Osteoblast (primary cell): ENCODE data around the gene MYT1. TPM values are rescaled to one million over a fixed set of nuclear protein-coding genes. Genes with fewer than 3 reads are reported as not detected.

Source experiments
- DNase-seq: peaks from one replicate; pipeline ENCODE4 v3.0.0; 2011; ENCODE audit warnings: low spot score, mixed read lengths; ENCODE audit not compliant: insufficient read length; ENCODE audit errors: missing footprints
- H2AFZ ChIP-seq: 2 replicates; pipeline ENCODE4 v1.6.0; 2011; ENCODE audit warnings: mild to moderate bottlenecking, low read length
- H3K27ac ChIP-seq: 2 replicates; pipeline ENCODE4 v1.5.1; 2011; ENCODE audit warnings: mild to moderate bottlenecking, low read depth, low read length, moderate library complexity
- H3K27me3 ChIP-seq: 2 replicates; pipeline ENCODE4 v1.6.0; 2012; ENCODE audit warnings: mild to moderate bottlenecking, control low read depth, inconsistent platforms, low read length, moderate library complexity; ENCODE audit not compliant: insufficient read depth
- H3K36me3 ChIP-seq: 2 replicates; pipeline ENCODE4 v1.5.1; 2011; ENCODE audit warnings: mild to moderate bottlenecking, low read length, control low read depth, moderate library complexity; ENCODE audit not compliant: insufficient read depth
- H3K4me1 ChIP-seq: 2 replicates; pipeline ENCODE4 v1.5.1; 2011; ENCODE audit warnings: mild to moderate bottlenecking, low read length, control low read depth, moderate library complexity; ENCODE audit not compliant: insufficient read depth
- H3K4me2 ChIP-seq: 2 replicates; pipeline ENCODE4 v1.6.0; 2011; ENCODE audit warnings: mild to moderate bottlenecking, low read length; ENCODE audit not compliant: insufficient read depth
- H3K4me3 ChIP-seq: fragments of 200-600 bp; sonication (generic); 3 replicates; pipeline ENCODE4 v1.5.1; 2012; ENCODE audit warnings: mild to moderate bottlenecking, low read length, inconsistent platforms; ENCODE audit not compliant: insufficient read depth
- H3K79me2 ChIP-seq: 2 replicates; pipeline ENCODE4 v1.6.0; 2012; ENCODE audit warnings: mild to moderate bottlenecking, low read length, control low read depth, inconsistent platforms; ENCODE audit not compliant: insufficient read depth
- H3K9me3 ChIP-seq: 2 replicates; pipeline ENCODE4 v1.5.1; 2011; ENCODE audit warnings: low read depth, low read length, control low read depth
- H4K20me1 ChIP-seq: 2 replicates; pipeline ENCODE4 v1.6.0; 2012; ENCODE audit warnings: mild to moderate bottlenecking, low read length, control low read depth; ENCODE audit not compliant: insufficient read depth
- CTCF ChIP-seq: IDR thresholded peaks from 2 replicates; pipeline ENCODE4 v1.5.1; 2011; ENCODE audit warnings: mild to moderate bottlenecking, low read depth, low read length, moderate library complexity; ENCODE audit errors: extremely low read depth
- total RNA-seq: library from RNA; depleted of rRNA; stranded (reverse); fragments of >200 nt; gene quantifications from 2 replicates; pipeline ENCODE4 v1.2.3, GENCODE V29; 2012

MYT1 gene
- total RNA-seq, 1 donor, result not detected

DNA sequence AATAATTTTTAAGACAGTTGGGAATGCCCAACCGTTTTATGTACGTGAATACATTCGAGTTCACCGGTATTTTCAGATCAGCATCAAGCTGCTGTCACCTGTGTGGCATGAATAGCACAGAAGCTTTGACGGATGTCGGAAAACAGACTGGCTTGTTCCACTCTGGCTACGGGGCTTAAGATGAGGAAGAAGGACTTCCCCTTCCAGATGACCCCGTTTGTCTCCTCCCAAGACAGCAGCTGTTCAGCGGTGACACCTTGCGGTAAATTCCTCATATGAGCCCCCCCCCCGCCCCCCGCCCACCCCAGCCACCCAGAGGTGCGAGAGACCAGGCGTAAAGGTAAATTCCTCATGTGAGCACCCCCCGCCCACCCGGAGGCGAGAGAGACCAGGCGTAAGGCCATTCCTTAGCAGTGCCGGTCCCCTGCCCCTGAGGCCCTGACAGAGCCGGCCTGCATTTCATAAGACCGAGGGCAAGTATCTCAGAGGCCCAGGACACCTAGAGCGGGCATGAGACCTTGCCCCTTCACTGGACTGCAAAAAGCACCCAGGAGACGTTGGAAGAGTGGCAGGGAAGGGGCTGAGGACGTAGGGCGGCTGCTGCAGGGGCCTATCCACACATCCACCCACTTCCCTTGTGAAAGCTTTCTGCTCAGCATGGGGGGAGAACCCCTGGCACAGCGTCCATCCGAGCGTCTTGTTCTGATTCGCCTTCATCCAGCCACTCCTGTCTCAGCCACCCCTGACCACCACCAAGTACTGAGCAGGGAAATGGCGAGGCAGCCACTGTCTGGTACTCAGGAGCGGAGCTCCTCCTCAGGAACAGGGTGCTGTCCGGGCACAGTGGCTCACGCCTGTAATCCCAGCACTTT lies 84.0 kb downstream of the MYT1 start:
- Histone ChIP-seq H2AFZ (no peak overlapping the region), H3K4me1 (no peaks in the 10 kb centered on the region), H3K27me3 (peaks cover 27% of the 10 kb centered on the region), H3K4me2 (no peak overlapping the region), H4K20me1 (no peaks in the 10 kb centered on the region), H3K36me3 (no peaks in the 10 kb centered on the region), H3K9me3 (no peaks in the 10 kb centered on the region), H3K79me2 (no peaks in the 10 kb centered on the region), H3K27ac (no peak overlapping the region), H3K4me3 (no peak overlapping the region)
- peak; percentile 62 for DNase-seq
- no peak for TF ChIP-seq CTCF

- Histone ChIP-seq H3K27me3 (peaks cover 22% of the 10 kb centered on the region), H4K20me1 (no peaks in the 10 kb centered on the region), H3K27ac (no peak overlapping the region), H2AFZ (no peak overlapping the region), H3K9me3 (no peaks in the 10 kb centered on the region), H3K4me3 (no peak overlapping the region), H3K36me3 (no peaks in the 10 kb centered on the region), H3K4me2 (no peak overlapping the region), H3K79me2 (no peaks in the 10 kb centered on the region), H3K4me1 (no peaks in the 10 kb centered on the region)
- no peak for TF ChIP-seq CTCF
- no peak for DNase-seq
Observed at GRCh38 chr20:64250027-64250426, 85.8 kb downstream of the MYT1 start.

GRCh38 chr20:64253000-64253383 lies 88.7 kb downstream of the MYT1 start:
- no peaks in the 10 kb centered on the region for H3K9me3 ChIP-seq
- DNase-seq, result peak; percentile 50
- no peak overlapping the region for H2AFZ ChIP-seq
- H3K4me2 ChIP-seq, result no peak overlapping the region
- no peak overlapping the region for H3K27ac ChIP-seq
- peaks cover 16% of the 10 kb centered on the region for H3K27me3 ChIP-seq
- H4K20me1 ChIP-seq, result no peaks in the 10 kb centered on the region
- H3K79me2 ChIP-seq, result peaks cover 22% of the 10 kb centered on the region
- TF ChIP-seq CTCF, result no peak
- H3K36me3 ChIP-seq, result no peaks in the 10 kb centered on the region
- H3K4me1 ChIP-seq, result peaks cover 12% of the 10 kb centered on the region
- no peak overlapping the region for H3K4me3 ChIP-seq

DNA sequence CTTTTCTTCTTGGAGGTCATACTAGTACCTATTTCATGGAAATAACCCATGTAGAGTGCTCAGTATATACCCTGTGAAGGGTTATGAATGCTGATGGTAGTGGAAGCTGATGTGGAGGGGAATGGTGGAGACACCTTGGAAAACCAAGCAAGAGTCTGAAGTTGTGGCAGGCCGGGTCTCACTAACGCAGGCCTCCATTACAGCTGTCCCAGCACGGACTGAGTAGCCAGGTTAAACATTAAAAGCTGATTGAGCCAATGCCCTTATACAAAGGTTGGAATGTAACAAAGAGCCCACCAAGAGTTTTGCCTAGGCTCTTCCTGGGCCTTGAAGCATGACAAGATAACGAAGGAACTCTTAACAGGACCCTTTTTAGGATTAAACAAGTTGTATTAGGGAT lies 89.2 kb downstream of the MYT1 start:
- peaks cover 16% of the 10 kb centered on the region for H3K27me3 ChIP-seq
- DNase-seq, result peak; percentile 10
- H3K27ac ChIP-seq, result no peak overlapping the region
- no peak overlapping the region for H2AFZ ChIP-seq
- H3K36me3 ChIP-seq, result no peaks in the 10 kb centered on the region
- TF ChIP-seq CTCF, result no peak
- no peak overlapping the region for H3K4me3 ChIP-seq
- no peaks in the 10 kb centered on the region for H3K9me3 ChIP-seq
- H3K4me1 ChIP-seq, result peaks cover 12% of the 10 kb centered on the region
- H4K20me1 ChIP-seq, result no peaks in the 10 kb centered on the region
- peaks cover 26% of the 10 kb centered on the region for H3K79me2 ChIP-seq
- H3K4me2 ChIP-seq, result no peak overlapping the region
